ENCODE data around the gene CLIC5. TPM values are rescaled to one million over a fixed set of nuclear protein-coding genes. Genes with fewer than 3 reads are reported as not detected.

Gene CLIC5
- total RNA-seq, 4 donors from 2014 or later, result under 0.01 to 5.1 (median 1.5) TPM

GRCh38 chr6:45963896-45964295, 51.8 kb downstream of the CLIC5 start:
- H3K4me3 ChIP-seq, result no peak overlapping the region
- H3K27ac ChIP-seq, result no peak overlapping the region
- TF ChIP-seq POLR2A (IDR thresholded peaks at IDR 0.05) (no peak), CTCF (IDR thresholded peaks at IDR 0.05) (no peak)
- intact Hi-C loops (cut with DNase I; ENCODE audit: low total_unique reads), result no loop called here
- DNase-seq, result no peak
- no peaks in the 10 kb centered on the region for H3K27me3 ChIP-seq
- no peaks in the 10 kb centered on the region for H3K9me3 ChIP-seq
- no peaks in the 10 kb centered on the region for H3K4me1 ChIP-seq
- H3K36me3 ChIP-seq, result no peaks in the 10 kb centered on the region

GRCh38 chr6:45961125-45961524, 54.5 kb downstream of the CLIC5 start:
- H3K27ac ChIP-seq, result no peak overlapping the region
- H3K9me3 ChIP-seq, result no peaks in the 10 kb centered on the region
- intact Hi-C loops (cut with DNase I; ENCODE audit: low total_unique reads), result no loop called here
- no peak for TF ChIP-seq CTCF (IDR thresholded peaks at IDR 0.05)
- no peak for TF ChIP-seq POLR2A (IDR thresholded peaks at IDR 0.05)
- H3K27me3 ChIP-seq, result no peaks in the 10 kb centered on the region
- no peaks in the 10 kb centered on the region for H3K4me1 ChIP-seq
- H3K4me3 ChIP-seq, result no peak overlapping the region
- no peaks in the 10 kb centered on the region for H3K36me3 ChIP-seq
- DNase-seq, result no peak

GRCh38 chr6:45959534-45960145, 56.0 kb downstream of the CLIC5 start:
- no peak for DNase-seq
- Histone ChIP-seq H3K27ac (no peak overlapping the region), H3K36me3 (no peaks in the 10 kb centered on the region), H3K4me1 (no peaks in the 10 kb centered on the region), H3K27me3 (no peaks in the 10 kb centered on the region), H3K4me3 (no peak overlapping the region), H3K9me3 (no peaks in the 10 kb centered on the region)
- TF ChIP-seq POLR2A (IDR thresholded peaks at IDR 0.05) (no peak), CTCF (IDR thresholded peaks at IDR 0.05) (no peak)
- intact Hi-C loops (cut with DNase I; ENCODE audit: low total_unique reads), result no loop called here

GRCh38 chr6:45956663-45957062, 59.0 kb downstream of the CLIC5 start:
- H3K36me3 ChIP-seq, result no peaks in the 10 kb centered on the region
- H3K27ac ChIP-seq, result no peak overlapping the region
- H3K4me3 ChIP-seq, result no peak overlapping the region
- H3K27me3 ChIP-seq, result no peaks in the 10 kb centered on the region
- H3K4me1 ChIP-seq, result no peaks in the 10 kb centered on the region
- H3K9me3 ChIP-seq, result no peaks in the 10 kb centered on the region
- DNase-seq, result no peak
- no peak for TF ChIP-seq POLR2A (IDR thresholded peaks at IDR 0.05)
- no peak for TF ChIP-seq CTCF (IDR thresholded peaks at IDR 0.05)
- intact Hi-C loops (cut with DNase I; ENCODE audit: low total_unique reads), result no loop called here

GRCh38 chr6:45956176-45956575, 59.5 kb downstream of the CLIC5 start:
- no peak overlapping the region for H3K27ac ChIP-seq
- no peak for DNase-seq
- TF ChIP-seq POLR2A (IDR thresholded peaks at IDR 0.05) (no peak), CTCF (IDR thresholded peaks at IDR 0.05) (no peak)
- no peaks in the 10 kb centered on the region for H3K36me3 ChIP-seq
- H3K27me3 ChIP-seq, result no peaks in the 10 kb centered on the region
- H3K9me3 ChIP-seq, result no peaks in the 10 kb centered on the region
- intact Hi-C loops (cut with DNase I; ENCODE audit: low total_unique reads), result no loop called here
- no peak overlapping the region for H3K4me3 ChIP-seq
- no peaks in the 10 kb centered on the region for H3K4me1 ChIP-seq
